ENCODE measurements around the gene CYB5A. TPM values are rescaled to one million over a fixed set of nuclear protein-coding genes. Genes with fewer than 3 reads are reported as not detected.
"Not testable (repeated sequence)": the region's sequence is repeated elsewhere in the genome, so short reads cannot be mapped to it uniquely, and the experiment has no call there.

CYB5A gene, protein sequence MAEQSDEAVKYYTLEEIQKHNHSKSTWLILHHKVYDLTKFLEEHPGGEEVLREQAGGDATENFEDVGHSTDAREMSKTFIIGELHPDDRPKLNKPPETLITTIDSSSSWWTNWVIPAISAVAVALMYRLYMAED
- polyA plus RNA-seq (ENCODE audit: insufficient read length) = 22.8 TPM

DNA sequence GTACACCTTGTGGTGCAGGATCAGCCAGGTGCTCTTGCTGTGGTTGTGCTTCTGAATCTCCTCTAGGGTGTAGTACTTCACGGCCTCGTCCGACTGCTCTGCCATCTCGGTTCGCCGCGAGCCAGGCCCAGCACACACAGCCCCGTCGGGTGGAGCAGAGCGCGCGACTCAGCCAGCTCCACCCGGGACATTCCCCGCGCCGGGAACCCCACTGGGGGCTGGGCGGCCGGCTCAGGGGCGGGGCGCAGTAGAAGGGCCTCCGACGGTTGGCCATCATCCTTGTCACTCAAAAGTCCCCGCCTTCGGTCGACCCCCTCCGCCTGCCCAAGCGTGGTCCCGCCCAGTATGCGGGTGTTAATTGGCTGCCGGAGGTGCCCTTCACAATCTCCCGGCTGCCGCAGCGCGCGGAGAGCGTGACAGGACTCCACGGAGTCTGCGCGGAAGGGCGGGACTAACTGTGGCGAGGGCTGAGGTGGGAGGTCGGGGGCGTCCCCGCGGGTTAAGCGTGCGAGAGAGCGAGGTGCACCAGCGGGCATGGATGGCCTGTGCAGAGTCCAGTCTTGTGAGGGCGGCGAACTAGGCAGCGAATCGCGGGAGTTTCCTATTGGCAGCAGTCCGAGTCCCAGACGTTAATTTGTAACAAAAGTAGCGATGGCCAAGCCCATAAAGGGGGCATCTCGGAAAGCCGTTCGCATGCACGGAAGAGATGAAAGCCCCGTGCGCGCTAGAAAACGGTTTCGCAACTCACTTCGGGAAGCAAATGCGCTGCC, at the start of gene CYB5A:
Gene CYB5A, minus strand, starts transcription at position 193 of the 770 bp plus-strand sequence. Its CDS starts 88 bp downstream, at position 105.
- peak; percentile 95 for DNase-seq (ENCODE audit: low read depth)

DNA sequence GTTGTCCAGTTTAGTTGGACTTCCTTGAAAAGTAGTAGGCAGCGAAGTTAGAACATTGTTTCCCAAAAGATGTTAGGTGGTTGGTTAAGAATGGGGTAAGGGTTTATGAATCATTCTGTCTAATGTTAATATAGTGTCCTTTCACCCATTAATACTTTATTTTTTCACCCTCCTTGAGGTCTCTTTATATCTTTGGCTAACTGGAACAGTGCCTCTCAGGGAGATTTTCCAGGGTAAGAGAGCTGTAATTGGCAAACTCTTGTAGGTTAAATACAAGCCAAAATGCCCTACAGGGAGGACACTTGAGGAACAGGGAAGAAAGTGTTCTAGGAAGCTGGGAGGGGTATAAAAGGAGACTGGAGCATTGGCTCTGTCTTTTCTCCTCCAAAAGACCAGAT, 46.1 kb upstream of the CYB5A start:
- DNase-seq (ENCODE audit: low read depth) = no peak

DNA sequence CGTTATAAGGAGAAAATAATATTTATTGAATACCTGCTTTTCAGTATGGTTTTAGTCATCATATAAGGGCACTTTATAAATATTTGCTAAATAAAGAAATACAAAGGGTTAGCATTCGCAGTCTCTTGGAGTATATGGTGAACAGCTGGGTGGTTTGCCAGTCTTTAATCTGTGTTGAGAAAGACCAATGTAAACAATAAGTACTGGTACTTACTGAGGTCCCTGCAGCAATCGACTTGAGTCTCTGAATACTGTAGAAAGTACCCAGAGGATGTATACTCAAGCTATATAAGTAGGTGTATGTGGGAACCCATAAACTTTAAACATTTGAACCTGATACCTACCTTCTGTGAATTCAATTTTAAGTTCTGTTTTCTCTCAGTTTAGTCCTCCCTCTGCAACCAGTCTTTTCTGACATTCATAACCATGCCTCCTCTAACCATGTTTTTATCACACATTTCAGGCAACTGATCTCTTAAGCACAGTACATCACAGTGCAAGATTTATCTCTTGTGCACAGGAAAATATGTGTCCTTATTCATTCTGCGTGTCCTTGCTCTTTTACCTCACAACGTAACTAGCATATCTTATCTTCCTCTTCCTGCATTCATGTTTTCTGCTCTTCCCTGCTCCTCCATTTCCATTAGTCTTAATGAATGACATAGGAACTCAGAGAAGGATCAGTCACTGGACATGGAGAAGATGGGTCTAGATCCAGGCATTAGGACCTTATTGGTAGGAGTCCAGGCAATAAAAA, 45.6 kb upstream of the CYB5A start:
- no peak for DNase-seq (ENCODE audit: low read depth)

GRCh38 chr18:74336656-74337055, 44.9 kb upstream of the CYB5A start:
- no peak for DNase-seq (ENCODE audit: low read depth)

GRCh38 chr18:74334242-74334893, 42.6 kb upstream of the CYB5A start:
- DNase-seq (ENCODE audit: low read depth) = no peak

- no peak for DNase-seq (ENCODE audit: low read depth)
These were observed 41.3 kb upstream of the CYB5A start for GRCh38 chr18:74333091-74333490.

- DNase-seq (ENCODE audit: low read depth) = no peak
These were observed 39.6 kb upstream of the CYB5A start for GRCh38 chr18:74331404-74331803.

DNA sequence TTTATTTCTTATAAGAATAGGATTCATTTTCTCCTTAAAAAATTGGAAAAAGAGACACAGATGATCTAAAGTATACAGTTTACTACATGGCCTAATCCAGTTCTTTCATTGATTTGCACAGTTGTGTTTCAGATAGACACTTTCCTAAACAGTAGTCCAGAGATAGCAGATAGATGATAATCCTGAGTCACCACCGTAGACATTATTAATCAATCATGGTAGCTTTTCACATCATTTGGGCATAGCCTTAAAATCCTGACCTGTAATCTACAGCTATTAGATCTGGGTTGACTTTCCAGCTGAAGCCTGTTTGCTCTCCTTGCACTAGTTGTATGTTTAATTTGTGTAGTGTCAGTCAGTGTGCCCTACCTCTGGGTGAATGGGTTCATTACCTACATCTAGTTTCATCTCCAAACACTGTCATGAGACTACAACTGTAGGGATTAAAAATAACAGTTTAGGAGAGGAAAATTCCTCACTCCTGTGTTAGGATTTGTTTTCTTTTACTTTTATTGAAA, 38.0 kb upstream of the CYB5A start:
- DNase-seq (ENCODE audit: low read depth) = no peak

- no peak for DNase-seq (ENCODE audit: low read depth)
These were observed 36.4 kb upstream of the CYB5A start for GRCh38 chr18:74328206-74328605.

- not testable (repeated sequence) for DNase-seq (ENCODE audit: low read depth)
These were observed 35.0 kb upstream of the CYB5A start for GRCh38 chr18:74326791-74327190.

DNA sequence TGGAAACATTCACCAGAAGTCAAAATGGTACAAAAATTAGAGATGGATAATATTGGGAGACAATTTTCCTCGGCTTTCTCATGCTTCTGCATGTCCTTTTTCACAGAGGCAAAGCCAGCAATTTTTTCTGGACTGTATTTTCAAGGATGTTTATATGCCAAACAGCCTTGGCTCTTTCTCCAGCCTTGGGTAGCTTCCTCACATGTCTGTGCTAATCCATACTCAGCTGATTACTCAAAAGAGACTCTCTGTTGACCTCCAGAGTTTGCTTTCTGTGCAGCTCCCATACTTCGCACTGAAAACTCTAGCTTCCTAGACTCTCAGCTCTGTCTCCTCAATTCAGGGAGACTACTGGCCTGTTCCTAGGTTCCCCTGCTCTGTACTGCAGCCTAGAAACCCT, 34.5 kb upstream of the CYB5A start:
- no peak for DNase-seq (ENCODE audit: low read depth)

DNA sequence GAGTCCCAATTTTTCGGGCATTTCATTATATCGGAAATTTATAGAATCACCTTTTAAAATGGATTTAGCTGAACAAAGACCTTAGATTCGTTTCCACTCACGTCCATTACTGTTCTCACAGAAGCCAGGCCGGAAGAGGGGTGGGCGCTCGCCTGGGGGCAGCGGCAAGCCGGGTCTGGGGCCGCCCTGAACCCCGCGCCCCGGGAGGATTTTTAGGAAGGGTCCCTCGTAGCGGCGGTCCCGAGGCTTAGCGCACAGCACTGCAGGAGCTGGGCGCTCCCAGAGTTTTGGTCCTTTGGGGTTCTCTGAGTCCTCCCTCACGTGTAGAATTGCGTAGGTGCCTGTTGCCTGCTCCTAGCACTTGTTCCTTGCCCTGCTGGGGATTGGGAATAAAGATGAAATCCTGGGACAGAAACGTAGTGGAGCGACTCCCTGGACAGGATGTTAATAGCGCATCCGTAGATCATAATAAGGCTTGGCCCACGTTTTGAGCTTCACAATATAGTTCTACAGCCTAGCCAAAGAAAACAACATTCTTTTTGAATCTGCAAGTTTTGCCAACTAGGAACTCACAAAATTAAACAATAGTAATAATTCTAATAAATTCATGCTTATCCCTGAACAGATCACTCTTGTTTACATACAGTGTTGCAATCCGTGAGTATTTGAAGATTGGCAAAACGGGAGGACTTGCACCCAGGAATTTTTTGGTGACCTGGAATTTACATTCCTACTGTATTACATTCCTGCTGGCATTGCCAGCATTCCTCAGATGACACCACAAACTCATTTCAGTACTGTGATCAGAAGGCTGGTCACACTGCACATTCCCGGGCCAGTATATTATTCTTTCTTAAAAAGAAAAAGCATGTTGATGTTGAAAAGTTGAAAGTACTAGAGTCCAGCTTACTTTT, 24.8 kb upstream of the CYB5A start:
- DNase-seq (ENCODE audit: low read depth) = no peak

DNA sequence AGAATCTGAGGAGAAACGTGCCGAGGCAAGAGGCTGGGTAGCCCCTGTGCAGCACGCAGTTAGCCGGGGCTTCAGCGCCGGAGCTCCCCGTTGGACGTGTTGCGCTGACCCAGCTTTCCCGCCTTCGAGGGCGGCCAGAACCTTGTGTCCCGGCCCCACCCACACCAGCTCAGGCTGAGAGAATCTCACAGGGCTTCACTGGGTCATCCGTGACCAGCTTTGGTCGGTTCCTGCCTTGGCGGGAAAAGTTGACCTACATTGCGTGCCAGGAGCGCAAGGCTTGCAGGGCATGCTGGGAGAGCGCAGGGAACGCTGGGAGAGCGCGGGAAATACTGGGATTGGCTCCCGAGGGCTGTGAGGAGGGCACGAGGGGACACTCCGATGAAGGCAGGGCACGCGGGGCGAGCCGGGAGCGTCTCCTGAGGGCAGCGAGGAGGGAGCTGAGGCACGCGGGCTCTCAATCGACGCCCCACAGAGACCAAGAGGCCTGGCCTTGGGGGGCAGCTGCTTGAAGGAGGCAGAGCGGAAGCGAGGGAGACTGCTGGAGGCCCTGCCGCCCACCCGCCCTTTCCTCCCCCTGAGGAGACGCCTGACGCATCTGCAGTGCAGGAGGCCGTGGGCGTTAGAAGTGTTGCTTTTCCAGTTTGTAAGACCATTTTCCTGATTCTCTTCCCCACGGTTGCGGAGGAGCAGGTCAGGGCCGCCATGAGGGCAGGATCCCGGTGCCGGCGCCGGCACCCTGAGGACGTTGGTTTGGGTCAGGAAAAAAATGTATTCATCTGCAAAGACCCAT, 23.9 kb upstream of the CYB5A start, which contains the start of gene C18orf63:
Gene C18orf63, plus strand, starts transcription at position 376 of the 793 bp plus-strand sequence. CDS start 2,027 bp downstream, outside the sequence.
- DNase-seq (ENCODE audit: low read depth) = no peak

GRCh38 chr18:74314759-74315463, 23.1 kb upstream of the CYB5A start:
- DNase-seq (ENCODE audit: low read depth) = no peak

DNA sequence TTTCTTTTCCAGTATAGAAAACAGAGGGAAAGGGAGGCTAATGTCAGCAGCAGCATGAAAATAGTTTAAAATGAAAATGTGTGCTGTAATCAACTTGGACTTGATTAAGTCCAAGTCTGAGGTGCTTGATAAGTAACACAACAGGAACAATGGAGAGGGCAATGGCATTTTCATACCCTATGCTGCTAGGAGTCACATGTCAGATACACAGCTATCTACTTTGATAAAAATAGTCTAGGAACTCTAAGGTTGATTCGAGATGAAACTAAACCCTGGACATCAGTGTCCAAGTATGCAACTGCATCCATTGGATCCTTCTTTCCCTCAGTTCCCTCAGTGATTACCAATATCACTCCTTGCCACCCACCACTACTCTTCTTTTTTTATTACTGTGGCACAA, 19.2 kb upstream of the CYB5A start:
- DNase-seq (ENCODE audit: low read depth) = no peak

- DNase-seq (ENCODE audit: low read depth) = no peak
These were observed 18.6 kb upstream of the CYB5A start for GRCh38 chr18:74310411-74310810.

DNA sequence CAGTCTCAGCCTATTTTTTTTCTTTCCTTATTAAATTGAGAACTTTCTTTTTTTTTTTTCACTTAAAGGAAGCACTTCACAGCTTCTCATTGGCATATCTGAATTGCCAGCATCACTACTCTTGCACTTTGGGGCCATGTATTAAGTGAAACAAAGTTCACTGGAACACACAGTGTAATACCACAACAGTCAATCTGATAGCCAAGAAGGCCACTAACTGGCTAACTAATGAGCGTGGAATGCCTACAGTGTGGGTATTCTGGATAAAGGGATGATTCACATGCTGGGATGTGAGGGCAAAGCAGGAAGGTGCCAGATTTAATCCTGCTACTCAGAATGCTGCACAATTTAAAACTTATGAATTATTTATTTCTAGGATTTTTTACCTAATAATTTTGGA, 12.2 kb upstream of the CYB5A start:
- DNase-seq (ENCODE audit: low read depth) = no peak

DNA sequence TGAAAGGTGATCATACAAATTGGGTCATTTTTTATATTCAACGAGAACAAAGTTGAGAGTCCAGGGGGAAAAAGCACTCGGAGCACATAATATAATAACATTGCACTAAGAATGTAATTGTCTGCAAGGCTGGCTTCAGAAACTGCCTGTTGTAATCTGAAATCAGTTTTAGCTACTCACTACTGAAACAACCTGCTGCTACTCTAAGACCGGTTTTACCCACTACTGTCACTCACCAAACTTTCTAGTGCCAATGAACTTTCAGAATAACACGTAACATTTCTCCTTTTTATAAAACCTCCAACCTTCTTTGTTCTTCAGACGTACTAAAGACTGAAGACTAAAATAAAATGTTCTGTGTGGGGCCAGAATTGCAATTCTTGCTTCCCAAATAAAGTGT, 11.5 kb upstream of the CYB5A start:
- DNase-seq (ENCODE audit: low read depth) = no peak

- no peak for DNase-seq (ENCODE audit: low read depth)
These were observed 8.0 kb upstream of the CYB5A start for GRCh38 chr18:74299746-74300145.

Measured in forelimb muscle (tissue), 1 donor.